Panc1 (cell line): ENCODE data around the gene SNX9. TPM values are rescaled to one million over a fixed set of nuclear protein-coding genes. Genes with fewer than 3 reads are reported as not detected.
A peak's percentile ranks its signal among the peaks of the same experiment; 100 is the strongest.

Experiments
- ATAC-seq: fragments of 200-7000 bp; cut with Tn5 transposase; 2 replicates; pipeline ENCODE4 v1.9.1; 2020; ENCODE audit warnings: mild to moderate bottlenecking, moderate library complexity
- BruUV-seq: library from RNA; stranded (reverse); fragments of 400-500 nt; replicated peaks from 2 replicates; lab custom pipeline; 2021; lab: Mats Ljungman, UMichigan
- CTCF ChIA-PET: fragments of 300-600 bp; sonication (Branson Sonifier 250); formaldehyde crosslinking; loops from one replicate; lab custom pipeline; 2022; ENCODE audit warnings: antibody characterized with exemption; lab: Charles Lee
- POLR2A ChIA-PET: fragments of 300-600 bp; sonication (Branson Sonifier 250); formaldehyde crosslinking; loops from one replicate; lab custom pipeline; 2022; ENCODE audit warnings: antibody characterized with exemption; lab: Charles Lee
- DNase-seq: peaks from one replicate; pipeline ENCODE4 v3.0.0-alpha.2; 2010; ENCODE audit warnings: low read depth, low spot score
- H3K27ac ChIP-seq: 2 replicates; pipeline ENCODE4 v1.5.1; 2011; ENCODE audit warnings: mild to moderate bottlenecking, low read length, inconsistent platforms
- H3K27me3 ChIP-seq: fragments of 200-500 bp; sonication (Bioruptor generic); 2 replicates; pipeline ENCODE4 v1.6.0; 2014; ENCODE audit warnings: low read length, inconsistent platforms; ENCODE audit not compliant: control insufficient read depth, insufficient read depth
- H3K36me3 ChIP-seq: fragments of 200-500 bp; sonication (Bioruptor generic); 2 replicates; pipeline ENCODE4 v1.5.1; 2014; ENCODE audit warnings: inconsistent platforms, mild to moderate bottlenecking, low read length, moderate library complexity; ENCODE audit not compliant: control insufficient read depth, insufficient read depth
- H3K4me1 ChIP-seq: 2 replicates; pipeline ENCODE4 v1.5.1; 2011; ENCODE audit warnings: inconsistent platforms, mild to moderate bottlenecking, low read length, moderate library complexity; ENCODE audit not compliant: control insufficient read depth, insufficient read depth
- H3K4me3 ChIP-seq, 2 experiments: 2 replicates each; pipeline ENCODE4 v1.5.1; 2011 to 2012; ENCODE audit warnings: low read depth in 2 of 2, low read length in 2 of 2, mild to moderate bottlenecking in 2 of 2, inconsistent platforms in 1 of 2, moderate library complexity in 1 of 2
- H3K9me3 ChIP-seq: fragments of 200-500 bp; sonication (Bioruptor generic); 2 replicates; pipeline ENCODE4 v1.5.1; 2014; ENCODE audit warnings: low read depth, mild to moderate bottlenecking, inconsistent platforms, low read length, moderate library complexity; ENCODE audit not compliant: control insufficient read depth, insufficient read depth
- CTCF ChIP-seq: fragments of 450-650 bp; IDR thresholded peaks from 2 replicates; pipeline ENCODE4 v1.5.1; 2017; ENCODE audit warnings: mild to moderate bottlenecking
- POLR2AphosphoS5 ChIP-seq: IDR thresholded peaks from 2 replicates; pipeline ENCODE4 v1.6.1; 2012; ENCODE audit warnings: mild to moderate bottlenecking, low read depth, low read length, moderate library complexity
- SIN3A ChIP-seq: IDR thresholded peaks from 2 replicates; pipeline ENCODE4 v1.6.1; 2012; ENCODE audit warnings: low read depth, mild to moderate bottlenecking, low read length, moderate library complexity, borderline replicate concordance; ENCODE audit not compliant: insufficient read depth
- TCF7L2 ChIP-seq: IDR thresholded peaks from 2 replicates; pipeline ENCODE4 v1.6.1; 2011; ENCODE audit warnings: mild to moderate bottlenecking, low read depth, low read length, inconsistent platforms
- in situ Hi-C: cut with HindIII; loops from 2 replicates; pipeline ENCODE4 v1.10.0; 2016; ENCODE audit warnings: low sequenced_read_pairs, low pct_unique_long_range_greater_than_20kb
- intact Hi-C: fragments of 100-400 bp; cut with micrococcal nuclease; formaldehyde crosslinking; loops from one replicate; pipeline ENCODE4 v1.10.0; 2022; ENCODE audit not compliant: unreplicated experiment
- total RNA-seq: library from RNA; stranded (reverse); gene quantifications from one replicate; pipeline ENCODE4 v1.2.1, GENCODE V29; 2021; ENCODE audit not compliant: unreplicated experiment
- TF ChIP-seq, protein P1 (sequence below), 2 experiments: IDR thresholded peaks; 2 replicates each; pipeline ENCODE4 v1.6.1; 2011 to 2012; ENCODE audit warnings: low read depth in 2 of 2, control low read depth in 1 of 2, low read length in 1 of 2, mild to moderate bottlenecking in 1 of 2, moderate library complexity in 1 of 2; ENCODE audit not compliant: insufficient read depth in 1 of 2

Gene SNX9
- total RNA-seq, 1 experiment from 2014 or later: 46.0 TPM

- POLR2A ChIA-PET: no interaction called here
- CTCF ChIA-PET: no interaction called here
- in situ Hi-C loops: no loop called here
- H3K36me3 ChIP-seq: no peaks in the 10 kb centered on the region; the same call in none of the 2 replicates
- intact Hi-C loops: loop anchor here (5.0 kb wide), 1 partner anchor 61 kb away; no protein-coding TSS in a partner anchor
- H3K4me1 ChIP-seq: peaks cover 30% of the 10 kb centered on the region
- no TSS peak for BruUV-seq
- peak overlapping the region; percentile 86 for H3K27ac ChIP-seq
- H3K4me3 ChIP-seq: peak overlapping the region; percentile 62 to 81
- ATAC-seq (no peak; the same call in 1 of the 2 replicates), DNase-seq (no peak)
- no peaks in the 10 kb centered on the region for H3K27me3 ChIP-seq
- TF ChIP-seq, protein P1, sequence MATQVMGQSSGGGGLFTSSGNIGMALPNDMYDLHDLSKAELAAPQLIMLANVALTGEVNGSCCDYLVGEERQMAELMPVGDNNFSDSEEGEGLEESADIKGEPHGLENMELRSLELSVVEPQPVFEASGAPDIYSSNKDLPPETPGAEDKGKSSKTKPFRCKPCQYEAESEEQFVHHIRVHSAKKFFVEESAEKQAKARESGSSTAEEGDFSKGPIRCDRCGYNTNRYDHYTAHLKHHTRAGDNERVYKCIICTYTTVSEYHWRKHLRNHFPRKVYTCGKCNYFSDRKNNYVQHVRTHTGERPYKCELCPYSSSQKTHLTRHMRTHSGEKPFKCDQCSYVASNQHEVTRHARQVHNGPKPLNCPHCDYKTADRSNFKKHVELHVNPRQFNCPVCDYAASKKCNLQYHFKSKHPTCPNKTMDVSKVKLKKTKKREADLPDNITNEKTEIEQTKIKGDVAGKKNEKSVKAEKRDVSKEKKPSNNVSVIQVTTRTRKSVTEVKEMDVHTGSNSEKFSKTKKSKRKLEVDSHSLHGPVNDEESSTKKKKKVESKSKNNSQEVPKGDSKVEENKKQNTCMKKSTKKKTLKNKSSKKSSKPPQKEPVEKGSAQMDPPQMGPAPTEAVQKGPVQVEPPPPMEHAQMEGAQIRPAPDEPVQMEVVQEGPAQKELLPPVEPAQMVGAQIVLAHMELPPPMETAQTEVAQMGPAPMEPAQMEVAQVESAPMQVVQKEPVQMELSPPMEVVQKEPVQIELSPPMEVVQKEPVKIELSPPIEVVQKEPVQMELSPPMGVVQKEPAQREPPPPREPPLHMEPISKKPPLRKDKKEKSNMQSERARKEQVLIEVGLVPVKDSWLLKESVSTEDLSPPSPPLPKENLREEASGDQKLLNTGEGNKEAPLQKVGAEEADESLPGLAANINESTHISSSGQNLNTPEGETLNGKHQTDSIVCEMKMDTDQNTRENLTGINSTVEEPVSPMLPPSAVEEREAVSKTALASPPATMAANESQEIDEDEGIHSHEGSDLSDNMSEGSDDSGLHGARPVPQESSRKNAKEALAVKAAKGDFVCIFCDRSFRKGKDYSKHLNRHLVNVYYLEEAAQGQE (IDR thresholded peaks at IDR 0.05; ENCODE audit: insufficient read depth in 1 of 2, low read depth in 2 of 2, low read length in 1 of 2): no peak
- TF ChIP-seq POLR2AphosphoS5 (no peak), TCF7L2 (no peak), CTCF (no peak), SIN3A (no peak)
- no peaks in the 10 kb centered on the region for H3K9me3 ChIP-seq
Measured at GRCh38 chr6:157981132-157981394, 158.0 kb downstream of the SNX9 start.

- H3K27me3 ChIP-seq: no peaks in the 10 kb centered on the region
- CTCF ChIA-PET: interaction anchor here (0.9 kb wide), 1 partner anchor 44 kb away, joined by 3 read pairs; no protein-coding TSS in a partner anchor
- in situ Hi-C loops: no loop called here
Measured at GRCh38 chr6:157981395-157982101, 158.5 kb downstream of the SNX9 start, which contains the start of gene SYNJ2. SYNJ2 (plus strand) TSS chr6:157981863; CDS start chr6:157981962, 99 bp downstream.

More at GRCh38 chr6:157981395-157982101, 158.5 kb downstream of the SNX9 start, which contains the start of gene SYNJ2:
- peak within 1 kb of the TSS; percentile 62 to 81 for H3K4me3 ChIP-seq
- H3K36me3 ChIP-seq: no peaks in the 10 kb centered on the region; the same call in none of the 2 replicates
- intact Hi-C loops: loop anchor here (5.0 kb wide), 1 partner anchor 61 kb away; no protein-coding TSS in a partner anchor
- BruUV-seq: no TSS peak
- H3K27ac ChIP-seq: peak within 1 kb of the TSS; percentile 97
- H3K9me3 ChIP-seq: no peaks in the 10 kb centered on the region
- POLR2A ChIA-PET: interaction anchor here (0.6 kb wide), 1 partner anchor 37 kb away, joined by 3 read pairs; no protein-coding TSS in a partner anchor
- no peak for DNase-seq
- no peak; the same call in 1 of the 2 replicates for TF ChIP-seq POLR2AphosphoS5
- TF ChIP-seq SIN3A: peak; percentile 22; the same call in 1 of the 2 replicates
- TF ChIP-seq CTCF: peak; percentile 90
- no peak for TF ChIP-seq TCF7L2
- TF ChIP-seq, protein P1 (IDR thresholded peaks at IDR 0.05; ENCODE audit: insufficient read depth in 1 of 2, low read depth in 2 of 2, low read length in 1 of 2): peak in 1 of 2 experiments; percentile 25; a peak in 1 of 4 replicates
- peak; percentile 85 for ATAC-seq
- peaks cover 33% of the 10 kb centered on the region for H3K4me1 ChIP-seq
